HPDE6-E6E7 (cell line): ENCODE results near the gene COL6A5.

ENCODE experiments used
- DNase-seq: peaks from one replicate; pipeline ENCODE4 v3.0.0; 2011; ENCODE audit warnings: missing footprints; ENCODE audit errors: extremely low spot score

Gene COL6A5

DNA sequence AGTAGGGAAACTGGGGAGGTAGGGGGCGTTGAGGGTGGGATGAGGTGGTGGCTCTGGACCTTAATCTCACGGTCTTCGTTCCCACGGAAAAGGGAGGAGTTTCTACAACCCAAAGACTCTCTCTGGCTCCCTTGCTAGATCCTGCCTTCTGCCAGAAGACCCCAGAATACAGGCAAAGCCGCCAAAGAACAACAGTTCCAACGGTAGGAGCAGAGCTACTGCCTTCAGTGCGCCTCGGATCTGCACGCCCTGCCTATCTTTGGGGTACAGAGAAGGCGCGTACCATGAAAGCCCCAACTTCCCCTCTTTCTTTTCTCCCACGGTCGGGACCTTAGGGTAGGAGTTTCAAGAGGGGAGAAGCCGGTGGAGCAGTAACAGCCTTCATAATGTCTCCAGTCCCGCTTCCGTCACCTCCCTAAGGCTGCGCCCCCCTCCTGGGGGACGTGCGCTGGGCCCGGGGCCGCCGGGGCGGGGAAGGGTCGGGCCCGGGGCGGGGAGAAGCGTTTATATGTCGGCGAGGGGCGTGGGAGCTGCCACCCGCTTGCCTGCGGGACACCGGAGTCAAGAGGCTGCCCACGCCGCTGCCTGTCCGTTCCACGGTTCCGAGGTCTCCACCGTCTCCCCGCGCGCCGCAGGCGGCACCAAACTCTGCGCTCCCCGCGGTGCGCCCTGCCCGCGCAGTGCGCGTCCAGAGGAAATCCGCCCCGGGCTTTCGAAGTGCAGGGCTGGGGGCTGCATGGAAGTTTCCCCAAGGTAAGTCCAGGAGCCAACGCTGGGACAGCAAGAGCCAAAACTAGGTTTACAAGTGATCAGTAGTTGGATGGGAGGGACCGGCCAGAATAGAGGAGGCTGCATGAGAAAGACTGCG is 171.4 kb downstream of the COL6A5 start, which contains the start of gene COL6A6:
COL6A6 (plus strand) TSS at position 533 of the 868 bp plus-strand sequence. CDS start 43,188 bp downstream, outside the sequence.
- DNase-seq: no peak

DNA sequence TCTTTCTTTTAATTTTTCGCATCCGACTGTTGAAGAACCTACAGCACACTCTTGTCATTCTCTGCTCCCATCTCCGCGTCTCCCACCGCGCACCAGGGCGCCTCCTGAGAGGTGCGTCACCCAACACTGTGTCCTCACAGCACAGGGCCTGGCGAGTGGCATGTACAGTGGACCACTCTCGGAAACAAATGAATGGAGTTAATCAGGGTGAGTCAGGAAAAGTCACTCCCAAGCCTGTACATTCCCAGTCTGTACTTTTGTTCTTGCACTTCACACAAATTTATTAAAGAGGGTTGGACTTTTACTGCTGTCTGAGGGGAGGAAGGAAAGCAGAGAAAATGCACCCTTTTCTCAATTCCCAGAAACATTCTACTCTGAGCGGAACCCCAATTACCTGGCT is 172.1 kb downstream of the COL6A5 start:
- no peak for DNase-seq

DNA sequence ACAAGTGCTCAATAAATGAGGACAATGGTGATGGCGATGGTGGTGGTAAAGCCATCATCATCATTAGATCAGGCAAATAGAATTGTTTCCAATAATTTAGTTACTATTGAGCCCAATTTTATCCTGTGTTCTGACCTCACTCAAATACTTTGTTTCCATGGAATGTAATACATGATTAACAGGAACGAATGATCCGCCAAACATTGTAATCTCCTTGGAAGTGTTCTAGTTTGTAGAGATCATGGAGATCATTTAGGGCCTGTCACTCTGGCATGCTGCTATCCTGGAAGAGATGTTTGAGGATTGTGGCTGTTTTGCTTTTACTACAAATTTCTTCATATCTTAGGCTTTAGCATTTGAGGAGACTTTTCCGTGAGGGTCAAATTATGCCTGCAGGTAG is 174.3 kb downstream of the COL6A5 start:
- DNase-seq: no peak

DNA sequence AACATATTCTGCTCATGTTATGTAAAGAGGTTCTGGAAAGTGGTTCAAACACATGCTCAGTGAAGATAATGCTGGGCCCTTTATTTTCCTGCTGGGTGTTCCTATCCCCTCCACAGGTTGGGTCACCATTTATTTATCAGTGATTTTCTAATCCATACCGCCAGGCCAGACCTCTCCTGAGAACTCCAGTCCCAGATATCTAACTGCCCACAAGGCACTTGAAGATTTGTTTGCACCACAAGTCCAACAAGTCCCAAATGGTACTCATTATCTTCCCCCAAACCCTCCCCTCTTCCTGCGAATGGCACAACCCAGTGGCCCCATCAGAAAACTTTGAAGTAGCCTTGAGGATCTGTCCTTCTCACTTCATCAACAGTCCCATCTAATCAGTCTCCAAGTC is 176.9 kb downstream of the COL6A5 start:
- no peak for DNase-seq

DNA sequence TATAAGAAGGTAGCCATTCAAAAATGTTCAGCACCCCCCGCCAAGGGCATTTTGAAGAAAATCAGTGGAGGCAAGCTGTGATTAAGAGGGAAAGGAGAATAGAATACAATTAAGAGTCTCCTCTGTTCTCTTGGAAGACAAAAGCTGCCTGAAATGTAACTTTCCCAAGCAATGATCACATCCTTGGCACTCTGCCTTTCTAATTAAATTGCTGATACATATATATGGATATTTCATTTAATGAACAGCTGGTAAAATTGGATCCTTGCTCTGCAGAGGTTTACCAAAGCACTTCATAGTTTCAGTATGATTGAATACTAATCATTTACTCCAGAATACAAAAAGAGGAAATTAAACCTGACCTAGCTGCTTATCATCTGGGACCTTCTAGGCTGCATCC is 182.0 kb downstream of the COL6A5 start:
- no peak for DNase-seq

DNA sequence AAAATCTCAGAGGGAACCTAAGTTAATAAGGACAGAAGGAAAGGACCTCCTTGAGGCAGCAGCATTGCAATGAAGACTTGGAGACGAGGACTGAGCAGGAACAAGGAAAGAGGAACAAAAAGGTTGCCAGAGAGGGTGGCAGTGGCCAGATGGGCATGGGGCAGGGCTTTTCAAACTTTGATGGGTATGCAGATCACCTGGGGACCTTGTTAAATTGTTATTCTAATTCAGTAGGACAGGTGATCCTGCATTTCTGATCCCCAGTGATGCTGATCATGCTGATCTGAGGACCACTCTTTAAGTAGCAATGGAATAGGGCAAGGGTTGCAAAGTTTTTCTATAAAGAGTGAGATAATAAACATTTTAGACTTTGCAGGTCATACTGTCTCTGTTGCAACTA is 182.6 kb downstream of the COL6A5 start:
- DNase-seq: no peak

DNA sequence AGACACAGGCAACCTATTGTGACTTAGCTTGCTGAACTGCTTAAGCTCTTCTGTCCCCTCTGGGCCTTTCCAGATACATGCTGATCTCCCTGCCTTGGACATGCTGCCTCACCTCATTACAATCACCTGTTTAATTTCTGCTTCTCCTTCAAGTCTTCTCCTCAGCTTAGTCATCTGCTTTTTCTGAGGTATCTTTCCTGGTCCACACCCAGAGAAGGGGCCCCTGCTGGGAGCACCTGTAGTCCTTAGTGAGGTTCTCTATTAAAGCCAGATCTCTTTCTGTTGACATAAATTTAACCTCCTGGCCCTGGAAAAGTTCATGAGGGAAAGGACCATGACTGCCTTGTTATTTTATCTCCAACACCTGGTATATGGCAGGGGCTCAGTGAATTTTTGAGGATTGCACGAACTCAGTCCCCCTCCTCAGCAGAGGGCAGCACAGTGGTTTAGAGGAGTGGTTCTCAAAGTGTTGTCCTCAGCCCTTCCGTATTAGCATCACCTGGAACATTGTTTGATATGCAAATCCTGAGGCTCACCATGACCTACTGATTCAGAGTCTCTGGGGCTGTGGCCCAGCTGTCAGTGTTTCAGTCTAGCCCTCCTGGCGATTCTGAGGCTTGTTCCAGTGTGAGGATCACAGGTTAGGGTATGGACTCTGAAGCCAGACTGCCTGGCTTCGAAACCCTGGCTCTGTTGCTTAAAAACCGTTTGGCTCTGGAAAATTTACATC is 184.2 kb downstream of the COL6A5 start:
- no peak for DNase-seq

DNA sequence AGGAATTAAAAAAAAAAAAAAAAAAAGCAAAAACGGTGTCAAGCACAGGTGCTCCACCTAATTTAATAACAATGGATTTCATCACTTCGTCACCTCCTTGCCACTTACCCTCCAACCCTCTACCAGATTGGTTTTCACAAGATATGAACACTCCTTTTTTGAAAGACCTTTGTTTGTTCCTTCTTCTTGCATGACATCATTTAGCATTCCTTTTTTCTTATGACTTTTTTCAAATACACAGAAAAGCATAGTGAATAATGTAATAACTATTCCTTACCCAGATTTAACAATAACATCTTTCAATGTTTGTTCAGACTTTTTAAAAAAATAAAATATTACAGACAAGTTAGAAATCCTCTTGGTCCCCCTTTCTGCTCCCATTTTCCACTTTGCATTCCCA is 187.8 kb downstream of the COL6A5 start:
- DNase-seq: no peak
